ENCODE results near the gene NPHP4. TPM values are rescaled to one million over a fixed set of nuclear protein-coding genes. Genes with fewer than 3 reads are reported as not detected.

NPHP4 gene
- total and polyA plus RNA-seq, 4 donors, result 1.7 to 5.6 (median 3.5) TPM

DNA sequence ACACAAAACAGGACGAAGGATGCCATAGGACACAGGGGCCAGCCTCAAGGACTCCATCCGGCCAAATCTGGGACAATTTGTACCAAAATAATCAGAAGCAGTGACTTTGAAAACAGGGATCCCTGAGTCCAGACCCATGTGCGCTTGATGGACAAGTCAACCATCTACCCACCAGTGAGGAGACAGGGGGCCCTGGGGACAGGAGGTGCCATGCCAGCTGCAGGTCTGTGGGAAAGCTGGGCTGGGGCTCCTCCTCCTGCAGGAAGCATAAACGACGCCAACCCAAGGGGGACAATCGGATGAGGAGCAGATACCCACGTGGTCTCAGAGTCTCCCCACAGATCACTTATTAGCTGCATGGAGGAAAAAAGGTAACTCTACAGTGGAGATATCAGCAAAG lies 50.6 kb downstream of the NPHP4 start:
- 94% methylated on average over 7 of the region's 7 CpGs for WGBS
- Histone ChIP-seq H3K27ac (ENCODE audit: low read depth in 1 of 2, low read length in 2 of 2) (no peak overlapping the region), H3K9me3 (ENCODE audit: control insufficient read depth in 4 of 4, low read length in 3 of 4) (no peaks in the 10 kb centered on the region), H3K36me3 (ENCODE audit: control insufficient read depth in 4 of 4, insufficient read depth in 3 of 4, low read depth in 1 of 4, low read length in 3 of 4) (no peaks in the 10 kb centered on the region), H3K9ac (ENCODE audit: low read depth in 1 of 2, low read length in 2 of 2) (no peak overlapping the region), H3K4me1 (ENCODE audit: control insufficient read depth in 4 of 4, insufficient read depth in 4 of 4, low read length in 3 of 4) (no peaks in the 10 kb centered on the region), H3K4me3 (ENCODE audit: low read depth in 1 of 3, low read length in 3 of 3) (no peak overlapping the region), H3K27me3 (ENCODE audit: control insufficient read depth in 4 of 4, insufficient read depth in 4 of 4, low read length in 3 of 4) (no peaks in the 10 kb centered on the region)
- DNase-seq (ENCODE audit: low spot score), result no peak
- TF ChIP-seq, protein P1, sequence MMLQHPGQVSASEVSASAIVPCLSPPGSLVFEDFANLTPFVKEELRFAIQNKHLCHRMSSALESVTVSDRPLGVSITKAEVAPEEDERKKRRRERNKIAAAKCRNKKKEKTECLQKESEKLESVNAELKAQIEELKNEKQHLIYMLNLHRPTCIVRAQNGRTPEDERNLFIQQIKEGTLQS (IDR thresholded peaks at IDR 0.05), result no peak
- no peak for TF ChIP-seq SP1 (IDR thresholded peaks at IDR 0.05)
- TF ChIP-seq NR2F2 (IDR thresholded peaks at IDR 0.05), result no peak

DNA sequence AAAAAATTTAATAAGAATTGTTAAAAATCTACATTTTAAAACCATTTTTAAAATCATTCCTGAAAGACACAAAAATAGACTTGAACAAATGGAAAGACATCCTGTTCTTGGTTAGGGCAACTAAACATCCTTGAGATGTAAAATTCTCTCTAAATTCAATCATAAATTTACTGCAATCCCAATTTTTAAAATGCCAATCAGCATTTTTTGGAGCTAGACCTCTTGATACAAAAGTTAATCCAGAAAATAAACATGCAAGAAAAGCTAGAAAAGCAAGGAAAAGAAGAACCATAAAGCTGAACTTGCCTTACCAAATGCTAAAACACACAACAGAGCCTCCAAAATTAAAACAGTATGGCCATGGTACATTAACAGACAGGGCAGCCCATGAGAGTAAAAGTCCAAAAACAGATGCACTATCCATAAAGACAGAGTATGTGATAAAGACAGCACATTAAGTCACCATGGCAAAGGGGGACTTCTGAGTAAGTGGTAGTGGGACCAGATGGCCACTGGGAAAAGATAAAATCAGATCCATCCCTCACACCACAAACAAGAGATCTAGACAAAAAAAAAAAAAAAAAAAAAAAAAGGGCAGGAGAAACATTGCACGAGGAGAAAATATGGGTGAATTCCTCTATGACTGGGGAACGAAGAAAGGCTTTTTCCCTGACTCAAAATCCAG lies 51.4 kb downstream of the NPHP4 start:
- Histone ChIP-seq H3K27me3 (ENCODE audit: control insufficient read depth in 4 of 4, insufficient read depth in 4 of 4, low read length in 3 of 4) (no peaks in the 10 kb centered on the region), H3K27ac (ENCODE audit: low read depth in 1 of 2, low read length in 2 of 2) (no peak overlapping the region), H3K4me1 (ENCODE audit: control insufficient read depth in 4 of 4, insufficient read depth in 4 of 4, low read length in 3 of 4) (no peaks in the 10 kb centered on the region), H3K9me3 (ENCODE audit: control insufficient read depth in 4 of 4, low read length in 3 of 4) (no peaks in the 10 kb centered on the region), H3K9ac (ENCODE audit: low read depth in 1 of 2, low read length in 2 of 2) (no peak overlapping the region), H3K4me3 (ENCODE audit: low read depth in 1 of 3, low read length in 3 of 3) (no peak overlapping the region), H3K36me3 (ENCODE audit: control insufficient read depth in 4 of 4, insufficient read depth in 3 of 4, low read depth in 1 of 4, low read length in 3 of 4) (no peaks in the 10 kb centered on the region)
- 98% methylated on average over 2 of the region's 2 CpGs for WGBS
- DNase-seq (ENCODE audit: low spot score), result no peak
- TF ChIP-seq JUND (IDR thresholded peaks at IDR 0.05), result no peak
- TF ChIP-seq RAD21 (IDR thresholded peaks at IDR 0.05), result no peak
- no peak for TF ChIP-seq YY1 (IDR thresholded peaks at IDR 0.05)
- TF ChIP-seq, protein P2, sequence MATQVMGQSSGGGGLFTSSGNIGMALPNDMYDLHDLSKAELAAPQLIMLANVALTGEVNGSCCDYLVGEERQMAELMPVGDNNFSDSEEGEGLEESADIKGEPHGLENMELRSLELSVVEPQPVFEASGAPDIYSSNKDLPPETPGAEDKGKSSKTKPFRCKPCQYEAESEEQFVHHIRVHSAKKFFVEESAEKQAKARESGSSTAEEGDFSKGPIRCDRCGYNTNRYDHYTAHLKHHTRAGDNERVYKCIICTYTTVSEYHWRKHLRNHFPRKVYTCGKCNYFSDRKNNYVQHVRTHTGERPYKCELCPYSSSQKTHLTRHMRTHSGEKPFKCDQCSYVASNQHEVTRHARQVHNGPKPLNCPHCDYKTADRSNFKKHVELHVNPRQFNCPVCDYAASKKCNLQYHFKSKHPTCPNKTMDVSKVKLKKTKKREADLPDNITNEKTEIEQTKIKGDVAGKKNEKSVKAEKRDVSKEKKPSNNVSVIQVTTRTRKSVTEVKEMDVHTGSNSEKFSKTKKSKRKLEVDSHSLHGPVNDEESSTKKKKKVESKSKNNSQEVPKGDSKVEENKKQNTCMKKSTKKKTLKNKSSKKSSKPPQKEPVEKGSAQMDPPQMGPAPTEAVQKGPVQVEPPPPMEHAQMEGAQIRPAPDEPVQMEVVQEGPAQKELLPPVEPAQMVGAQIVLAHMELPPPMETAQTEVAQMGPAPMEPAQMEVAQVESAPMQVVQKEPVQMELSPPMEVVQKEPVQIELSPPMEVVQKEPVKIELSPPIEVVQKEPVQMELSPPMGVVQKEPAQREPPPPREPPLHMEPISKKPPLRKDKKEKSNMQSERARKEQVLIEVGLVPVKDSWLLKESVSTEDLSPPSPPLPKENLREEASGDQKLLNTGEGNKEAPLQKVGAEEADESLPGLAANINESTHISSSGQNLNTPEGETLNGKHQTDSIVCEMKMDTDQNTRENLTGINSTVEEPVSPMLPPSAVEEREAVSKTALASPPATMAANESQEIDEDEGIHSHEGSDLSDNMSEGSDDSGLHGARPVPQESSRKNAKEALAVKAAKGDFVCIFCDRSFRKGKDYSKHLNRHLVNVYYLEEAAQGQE (IDR thresholded peaks at IDR 0.05), result no peak
- TF ChIP-seq HNF4G (IDR thresholded peaks at IDR 0.05), result no peak
- TF ChIP-seq SP1 (IDR thresholded peaks at IDR 0.05), result no peak
- TF ChIP-seq NR2F2 (IDR thresholded peaks at IDR 0.05), result no peak
- TF ChIP-seq FOXA2 (IDR thresholded peaks at IDR 0.05), result no peak
- no peak for TF ChIP-seq GABPA (IDR thresholded peaks at IDR 0.05 in 1 of 2, conservative IDR thresholded peaks at IDR 0.05 in 1 of 2)

DNA sequence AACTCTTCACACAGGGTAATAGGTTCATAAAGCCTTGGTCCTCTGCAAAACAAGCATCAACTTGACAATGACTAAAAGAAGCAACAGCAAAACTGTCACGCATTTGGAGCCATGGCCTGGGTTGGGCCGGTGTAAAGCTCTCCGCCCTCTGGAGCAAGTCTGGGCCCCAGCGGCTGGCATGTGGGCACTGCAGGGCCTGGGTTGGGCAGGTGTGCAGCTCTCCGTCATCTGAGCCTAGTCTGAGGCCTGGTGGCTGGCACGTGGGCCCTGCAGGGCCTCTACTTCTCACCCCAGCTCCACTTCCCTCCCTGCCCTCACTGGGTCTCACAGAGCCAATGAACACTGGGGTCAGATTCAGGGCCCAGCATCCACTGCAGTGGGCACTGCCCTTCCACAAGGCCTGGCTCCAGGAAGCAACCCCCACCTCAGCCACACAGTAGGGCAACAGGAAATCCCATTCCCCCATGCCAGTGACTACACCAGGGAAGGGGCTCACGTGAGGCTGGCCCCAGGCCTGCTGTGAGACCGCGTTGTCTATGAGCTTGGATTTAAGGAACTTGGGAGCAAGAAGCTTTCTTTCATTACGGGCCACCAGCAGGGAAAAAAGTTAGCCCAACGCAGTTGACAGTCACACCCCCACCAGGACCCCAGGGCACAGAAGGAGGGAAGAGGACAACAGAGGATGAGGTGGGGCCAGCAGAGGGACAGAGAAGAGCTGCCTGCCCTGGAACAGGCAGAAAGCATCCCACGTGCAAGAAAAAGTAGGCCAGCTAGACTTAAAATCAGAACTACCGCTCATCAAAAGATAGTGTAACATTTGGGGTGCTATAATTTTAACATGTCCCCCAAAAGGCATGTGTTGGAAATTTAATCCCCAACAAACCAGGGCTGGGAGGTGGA lies 52.7 kb downstream of the NPHP4 start:
- H3K4me1 ChIP-seq (ENCODE audit: control insufficient read depth in 4 of 4, insufficient read depth in 4 of 4, low read length in 3 of 4), result no peaks in the 10 kb centered on the region
- H3K9me3 ChIP-seq (ENCODE audit: control insufficient read depth in 4 of 4, low read length in 3 of 4), result no peaks in the 10 kb centered on the region
- H3K9ac ChIP-seq (ENCODE audit: low read depth in 1 of 2, low read length in 2 of 2), result no peak overlapping the region
- no peak for DNase-seq (ENCODE audit: low spot score)
- no peak overlapping the region for H3K4me3 ChIP-seq (ENCODE audit: low read depth in 1 of 3, low read length in 3 of 3)
- H3K27me3 ChIP-seq (ENCODE audit: control insufficient read depth in 4 of 4, insufficient read depth in 4 of 4, low read length in 3 of 4), result no peaks in the 10 kb centered on the region
- H3K27ac ChIP-seq (ENCODE audit: low read depth in 1 of 2, low read length in 2 of 2), result no peak overlapping the region
- H3K36me3 ChIP-seq (ENCODE audit: control insufficient read depth in 4 of 4, insufficient read depth in 3 of 4, low read depth in 1 of 4, low read length in 3 of 4), result no peaks in the 10 kb centered on the region
- 96% methylated on average over 13 of the region's 13 CpGs for WGBS
- TF ChIP-seq RAD21 (IDR thresholded peaks at IDR 0.05), result no peak
- TF ChIP-seq, protein P2 (IDR thresholded peaks at IDR 0.05), result no peak
- TF ChIP-seq, protein P3, sequence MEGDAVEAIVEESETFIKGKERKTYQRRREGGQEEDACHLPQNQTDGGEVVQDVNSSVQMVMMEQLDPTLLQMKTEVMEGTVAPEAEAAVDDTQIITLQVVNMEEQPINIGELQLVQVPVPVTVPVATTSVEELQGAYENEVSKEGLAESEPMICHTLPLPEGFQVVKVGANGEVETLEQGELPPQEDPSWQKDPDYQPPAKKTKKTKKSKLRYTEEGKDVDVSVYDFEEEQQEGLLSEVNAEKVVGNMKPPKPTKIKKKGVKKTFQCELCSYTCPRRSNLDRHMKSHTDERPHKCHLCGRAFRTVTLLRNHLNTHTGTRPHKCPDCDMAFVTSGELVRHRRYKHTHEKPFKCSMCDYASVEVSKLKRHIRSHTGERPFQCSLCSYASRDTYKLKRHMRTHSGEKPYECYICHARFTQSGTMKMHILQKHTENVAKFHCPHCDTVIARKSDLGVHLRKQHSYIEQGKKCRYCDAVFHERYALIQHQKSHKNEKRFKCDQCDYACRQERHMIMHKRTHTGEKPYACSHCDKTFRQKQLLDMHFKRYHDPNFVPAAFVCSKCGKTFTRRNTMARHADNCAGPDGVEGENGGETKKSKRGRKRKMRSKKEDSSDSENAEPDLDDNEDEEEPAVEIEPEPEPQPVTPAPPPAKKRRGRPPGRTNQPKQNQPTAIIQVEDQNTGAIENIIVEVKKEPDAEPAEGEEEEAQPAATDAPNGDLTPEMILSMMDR (IDR thresholded peaks at IDR 0.05; ENCODE audit: low read depth, low read length, missing input control), result no peak
- TF ChIP-seq JUND (IDR thresholded peaks at IDR 0.05), result no peak
- no peak for TF ChIP-seq HNF4G (IDR thresholded peaks at IDR 0.05)
- TF ChIP-seq HNF4A (conservative IDR thresholded peaks at IDR 0.05), result no peak
- TF ChIP-seq EGR1 (IDR thresholded peaks at IDR 0.05; ENCODE audit: low read depth in 2 of 2), result no peak
- TF ChIP-seq NR2F2 (IDR thresholded peaks at IDR 0.05), result no peak
- TF ChIP-seq, protein P1 (IDR thresholded peaks at IDR 0.05), result no peak
- no peak for TF ChIP-seq YY1 (IDR thresholded peaks at IDR 0.05)
- no peak for TF ChIP-seq FOXA1 (IDR thresholded peaks at IDR 0.05)
- no peak for TF ChIP-seq FOXA2 (IDR thresholded peaks at IDR 0.05)

Data from liver (tissue), 9 donors.